Right renal pelvis (tissue), 4 donors: ENCODE data around the gene TMEM252. TPM values are rescaled to one million over a fixed set of nuclear protein-coding genes. Genes with fewer than 3 reads are reported as not detected.

Experiments
- DNase-seq, 4 donors: peaks; one replicate each; pipeline ENCODE4 v3.0.0-alpha.2; 2013; ENCODE audit warnings: low read depth in 4 of 4, low spot score in 3 of 4, missing footprints in 1 of 4
- polyA plus RNA-seq, 4 donors: library from polyadenylated mRNA; unstranded; fragments of 120-200 nt; gene quantifications; one replicate each; pipeline ENCODE4 v1.2.1, GENCODE V29; 2013; ENCODE audit not compliant: insufficient read length in 4 of 4

TMEM252 gene, protein sequence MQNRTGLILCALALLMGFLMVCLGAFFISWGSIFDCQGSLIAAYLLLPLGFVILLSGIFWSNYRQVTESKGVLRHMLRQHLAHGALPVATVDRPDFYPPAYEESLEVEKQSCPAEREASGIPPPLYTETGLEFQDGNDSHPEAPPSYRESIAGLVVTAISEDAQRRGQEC
- polyA plus RNA-seq, result 10 to 100 TPM in 1 of 4 donors, 1 to 10 TPM in 3; 5.1 to 13.5 (median 9.2) TPM

DNA sequence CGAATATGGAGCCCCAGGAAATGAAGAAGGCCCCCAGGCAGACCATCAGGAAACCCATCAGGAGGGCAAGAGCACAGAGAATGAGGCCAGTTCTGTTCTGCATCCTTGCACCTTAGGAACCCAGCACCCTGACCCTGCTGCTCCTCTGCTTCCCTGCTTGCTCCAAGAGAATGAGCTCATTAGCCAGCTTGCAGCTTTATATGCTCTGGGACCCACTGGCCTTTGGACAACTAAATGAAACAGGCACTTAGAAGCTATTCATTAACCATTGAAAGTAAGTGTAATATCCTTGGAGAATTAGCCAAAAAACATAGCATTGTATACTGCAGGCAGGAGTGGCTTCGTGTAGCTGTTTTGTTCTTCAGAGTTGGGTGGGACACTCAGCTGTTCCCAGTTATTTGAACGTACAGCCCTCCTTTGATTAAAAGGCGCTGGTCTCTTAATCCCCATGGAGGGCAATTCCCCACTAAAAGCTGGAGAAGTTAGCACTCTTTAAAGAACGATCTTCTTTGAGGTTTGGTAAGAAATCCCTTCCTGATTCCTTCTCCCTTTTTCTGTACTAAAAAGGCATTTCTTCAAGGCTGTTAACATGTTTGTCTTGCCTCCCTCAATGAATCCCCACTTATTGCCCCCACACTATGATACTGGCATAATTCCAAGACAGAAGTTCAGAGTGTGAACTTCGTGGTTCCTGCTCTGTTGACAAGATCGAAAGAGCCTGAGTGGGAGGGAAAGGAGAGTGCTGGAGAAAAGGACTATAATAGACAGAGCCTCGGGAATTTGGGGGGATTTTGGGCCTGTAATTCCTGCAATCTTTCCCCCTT, at the start of gene TMEM252:
TSS of gene TMEM252 (minus strand) at position 172 of the 824 bp plus-strand sequence. CDS start at position 103, 69 bp downstream.
- DNase-seq, result no peak

DNA sequence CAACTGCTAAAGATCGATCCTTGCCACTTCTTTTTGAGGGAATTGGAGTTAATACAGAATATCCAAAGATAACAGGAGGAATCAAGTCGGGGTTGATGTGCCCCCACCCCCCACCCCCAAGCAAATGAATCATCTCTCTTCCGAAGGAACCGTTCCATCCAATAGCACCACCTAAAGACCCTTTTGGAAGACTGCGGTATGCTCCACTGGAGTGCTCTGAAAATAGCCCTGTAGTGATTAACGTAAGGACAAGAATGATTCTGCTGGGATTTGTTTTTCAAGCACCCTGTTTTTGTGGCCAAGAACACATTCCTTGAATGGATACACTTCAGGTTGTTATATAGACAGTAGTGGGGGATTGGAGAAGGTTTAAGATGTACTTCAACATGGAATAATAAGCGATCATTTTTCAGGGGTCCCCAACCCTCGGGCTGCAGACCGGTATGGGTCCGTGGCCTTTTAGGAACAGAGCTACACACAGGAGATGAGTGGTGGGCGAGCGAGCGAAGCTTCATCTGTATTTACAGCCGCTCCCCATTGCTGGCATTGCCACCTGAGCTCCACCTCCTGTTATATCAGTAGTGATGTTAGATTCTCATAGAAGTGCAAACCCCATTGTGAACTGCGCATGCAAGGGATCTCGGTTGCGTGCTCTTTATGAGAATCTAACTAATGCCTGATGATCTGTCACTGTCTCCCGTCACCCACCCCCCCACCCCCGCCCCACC, 44.5 kb upstream of the TMEM252 start:
- DNase-seq, result no peak

DNA sequence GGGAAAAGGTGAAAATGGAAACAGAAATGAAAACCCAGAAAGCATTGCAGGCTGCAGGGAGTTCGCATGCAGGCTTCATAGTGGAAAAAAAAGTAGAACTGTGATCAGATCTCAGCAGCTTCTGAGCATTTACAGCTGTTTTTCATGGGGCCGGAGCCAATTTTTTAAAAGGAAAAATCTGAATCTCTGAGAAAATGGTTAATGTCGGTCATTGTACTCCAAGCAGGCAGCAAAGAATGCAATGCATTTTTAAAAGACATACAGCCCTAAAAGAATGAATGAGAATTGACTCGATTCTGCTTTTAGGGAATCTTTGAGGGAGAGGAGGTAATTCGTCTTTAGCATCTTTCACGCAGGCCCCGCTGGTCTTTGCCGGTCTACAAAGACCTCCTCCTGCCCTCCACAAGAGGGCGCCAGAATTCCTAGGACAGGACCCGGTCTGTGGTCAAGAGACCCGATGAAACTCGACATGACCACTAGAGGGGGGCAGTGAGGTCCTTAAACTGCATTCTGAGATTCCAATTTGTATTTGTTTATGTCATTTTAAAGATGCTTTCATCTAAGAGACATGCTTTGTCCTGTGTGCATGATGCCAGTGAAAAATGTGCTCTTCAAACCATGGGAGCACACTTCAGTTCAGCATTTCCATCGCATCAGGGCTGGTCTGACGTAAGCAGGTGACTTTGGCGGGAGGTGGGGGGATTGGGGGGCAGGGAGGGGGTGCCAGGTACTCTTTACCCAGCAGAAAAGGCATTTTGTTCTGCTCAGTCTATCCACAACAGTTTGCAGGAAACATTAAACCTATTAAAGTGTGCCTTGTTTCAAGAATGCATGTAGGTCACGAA, 43.7 kb upstream of the TMEM252 start:
- peak; percentile 89 to 91 (median 90) for DNase-seq

DNA sequence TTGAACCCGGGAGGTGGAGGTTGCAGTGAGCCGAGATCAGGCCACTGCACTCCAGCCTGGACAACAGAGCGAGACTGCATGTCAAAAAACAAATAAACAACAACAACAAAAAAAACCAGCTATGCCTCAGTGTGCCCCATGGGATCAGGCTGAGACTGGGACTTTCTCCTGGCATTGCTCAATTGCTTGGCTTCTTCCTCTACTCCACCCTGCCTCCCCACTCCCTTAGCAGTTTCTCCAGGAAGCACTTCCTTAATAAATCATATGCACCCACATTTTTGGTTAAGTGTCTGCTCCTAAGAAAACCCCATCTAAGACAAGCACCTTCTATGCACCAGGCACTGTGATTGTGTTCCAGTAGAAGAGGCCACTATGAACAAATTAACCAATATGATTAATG, 41.0 kb upstream of the TMEM252 start:
- no peak for DNase-seq

DNA sequence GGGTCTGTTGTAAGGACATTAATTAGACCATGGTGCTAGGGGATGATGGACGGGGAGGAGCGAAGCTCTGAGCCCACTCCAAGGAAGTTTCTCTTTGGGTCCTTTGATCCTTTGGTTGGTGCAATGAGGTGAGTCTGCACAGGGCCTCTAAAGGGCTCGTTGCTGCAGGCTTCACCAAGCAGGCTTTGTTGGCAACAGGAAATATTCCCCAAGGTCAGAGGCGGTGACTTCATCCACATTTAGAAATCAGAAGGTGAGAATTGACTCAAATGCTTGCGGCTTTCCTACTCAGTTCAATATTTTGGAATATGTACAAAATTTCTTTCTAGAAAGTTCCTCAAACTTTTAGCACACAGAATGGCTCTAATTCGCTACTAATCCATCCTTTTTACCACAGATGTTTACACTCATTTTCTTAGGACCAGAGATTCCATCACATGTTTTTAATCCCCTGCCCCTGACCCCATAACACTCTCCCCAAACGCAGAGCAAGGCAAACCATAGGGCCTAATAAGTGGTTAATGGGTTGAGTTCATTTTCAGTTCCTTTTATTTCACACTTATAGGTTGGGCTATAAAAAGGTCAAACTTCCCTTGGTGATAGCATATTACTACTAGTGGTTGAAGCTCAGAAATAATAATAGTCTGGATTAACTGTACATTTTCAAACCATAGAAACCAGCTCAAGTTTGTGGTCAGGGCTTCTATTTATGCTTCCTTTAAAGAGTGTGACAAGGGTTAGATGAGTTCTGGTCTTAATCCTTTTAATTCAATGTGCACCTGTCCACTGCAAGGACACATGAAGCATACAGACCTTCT, 37.3 kb upstream of the TMEM252 start:
- no peak for DNase-seq

DNA sequence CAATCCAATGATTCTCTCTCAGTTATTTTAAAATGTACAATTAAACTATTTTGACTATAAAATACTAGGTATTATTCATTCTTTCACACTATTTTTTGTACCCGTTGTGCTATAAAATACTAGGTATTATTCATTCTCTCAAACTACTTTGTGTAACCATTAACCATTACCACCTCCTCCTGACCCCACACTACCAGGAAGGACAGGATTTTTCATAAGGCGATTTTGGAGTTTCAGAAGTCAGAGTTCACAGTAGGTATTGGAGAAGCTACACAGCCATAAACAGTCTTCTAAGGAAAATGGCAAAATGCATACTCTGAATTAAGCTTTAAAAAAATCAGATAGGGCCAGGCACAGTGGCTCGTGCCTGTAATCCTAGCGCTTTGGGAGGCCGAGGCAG, 35.1 kb upstream of the TMEM252 start:
- no peak for DNase-seq

DNA sequence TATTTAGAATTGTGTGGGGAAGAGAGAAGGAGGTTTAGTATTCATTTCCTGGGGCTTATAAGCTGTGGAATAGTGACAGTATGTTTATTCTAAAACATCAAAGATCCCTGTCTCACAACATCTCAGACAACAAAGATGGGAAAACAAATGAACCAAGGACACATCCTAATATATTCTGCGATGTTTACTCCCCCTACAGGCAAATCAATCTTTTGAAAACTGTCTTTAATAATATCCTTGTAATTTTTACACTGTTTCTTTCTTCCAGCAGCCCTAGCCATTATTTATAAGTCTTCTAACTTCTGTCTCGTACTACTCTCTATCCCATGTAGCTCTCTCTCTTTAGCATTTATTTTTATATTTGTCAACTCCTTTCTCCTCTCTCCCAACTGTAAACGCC, 33.5 kb upstream of the TMEM252 start:
- no peak for DNase-seq

DNA sequence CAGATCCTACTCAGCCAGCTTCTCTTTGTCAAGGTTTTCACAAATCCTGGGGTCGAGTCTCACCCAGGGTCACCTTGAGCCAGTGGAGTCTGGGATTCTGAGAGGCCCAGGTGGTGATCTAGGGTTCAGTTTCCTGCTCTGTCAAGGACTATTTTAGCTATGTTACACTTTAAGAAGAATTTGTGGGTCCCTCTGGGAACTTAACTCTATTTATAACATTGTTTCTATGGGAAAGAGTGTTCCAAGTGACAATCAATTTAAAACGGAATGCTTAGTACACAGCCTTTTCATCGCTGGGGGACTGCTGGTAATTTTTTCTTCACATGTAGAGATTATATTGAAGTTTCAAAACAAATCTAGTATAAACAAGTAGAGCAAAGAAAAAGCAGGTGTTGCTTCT, 26.9 kb upstream of the TMEM252 start:
- no peak for DNase-seq

DNA sequence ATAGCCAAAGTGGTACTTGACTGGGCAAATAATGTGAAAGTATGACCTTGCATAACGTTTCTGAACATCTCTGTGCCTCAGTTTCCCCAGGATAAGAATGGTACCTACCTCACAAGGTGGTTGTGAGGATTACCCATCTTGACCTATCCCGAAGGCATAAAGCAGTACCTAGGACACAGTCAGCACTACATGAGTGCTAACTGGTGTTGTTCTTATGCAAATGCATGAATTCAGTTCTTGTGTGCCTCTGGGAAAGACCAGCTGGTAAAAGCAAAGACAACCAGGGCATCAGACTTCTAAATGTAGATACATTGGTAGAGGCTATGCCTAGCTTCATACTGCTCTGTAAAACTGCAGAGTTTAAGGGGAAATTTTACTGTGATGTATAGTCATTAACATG, 21.8 kb upstream of the TMEM252 start:
- DNase-seq, result no peak

DNA sequence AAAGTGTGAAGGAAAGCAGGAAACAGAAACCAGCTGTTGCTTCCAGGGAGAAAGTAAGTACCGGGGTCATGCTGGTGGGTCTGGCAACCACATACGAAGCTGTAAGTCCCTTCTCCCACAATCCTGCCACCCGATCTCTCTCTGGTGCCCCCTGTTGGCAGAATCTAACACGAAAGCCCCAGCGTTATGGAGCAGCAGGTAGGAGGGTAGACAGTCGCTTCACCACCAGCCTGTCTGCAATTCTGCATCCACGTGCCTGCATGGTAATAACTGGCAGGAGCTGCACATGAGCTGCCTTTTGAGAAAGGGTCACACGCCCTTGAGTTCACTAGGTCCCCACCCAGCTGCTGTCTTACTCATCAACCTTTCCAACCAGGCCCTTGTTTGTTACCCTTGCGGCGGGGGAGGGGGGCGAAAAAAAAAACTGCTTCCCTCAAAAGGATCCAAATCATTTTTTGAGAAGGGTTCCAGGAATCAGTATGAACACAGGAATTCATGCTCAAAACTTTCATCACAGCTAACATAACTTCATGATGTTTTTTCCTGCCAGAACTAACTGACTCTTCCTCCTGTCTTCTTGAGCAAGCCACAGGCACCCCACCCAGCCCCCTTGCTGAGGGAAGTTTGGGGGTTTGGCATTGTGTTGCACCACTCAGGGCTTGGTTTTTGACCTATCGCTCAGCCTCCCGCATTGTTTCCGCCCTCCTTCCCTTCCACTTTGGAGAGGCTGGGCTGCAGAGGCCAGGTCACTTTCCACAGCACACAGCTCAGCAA, 19.6 kb upstream of the TMEM252 start:
- DNase-seq, result no peak

DNA sequence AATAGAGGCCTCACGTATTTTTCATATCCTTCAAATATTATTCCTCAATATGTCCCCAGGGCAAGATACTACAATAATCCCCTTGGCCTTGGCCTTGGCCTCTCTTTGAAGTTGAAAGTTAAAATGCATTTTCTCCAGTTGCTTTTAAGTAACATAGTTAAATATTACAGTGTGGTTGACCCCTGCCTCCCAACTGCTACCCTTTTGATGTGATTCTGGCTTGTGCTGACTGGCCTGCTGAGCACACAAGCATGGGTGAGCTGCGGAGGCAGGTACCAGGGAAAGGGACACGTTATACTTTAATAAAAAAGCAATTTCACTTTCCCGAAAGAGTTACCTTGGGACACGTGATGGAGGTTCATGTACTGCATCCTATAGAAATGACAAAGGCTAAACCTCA, 17.9 kb upstream of the TMEM252 start:
- DNase-seq, result no peak

DNA sequence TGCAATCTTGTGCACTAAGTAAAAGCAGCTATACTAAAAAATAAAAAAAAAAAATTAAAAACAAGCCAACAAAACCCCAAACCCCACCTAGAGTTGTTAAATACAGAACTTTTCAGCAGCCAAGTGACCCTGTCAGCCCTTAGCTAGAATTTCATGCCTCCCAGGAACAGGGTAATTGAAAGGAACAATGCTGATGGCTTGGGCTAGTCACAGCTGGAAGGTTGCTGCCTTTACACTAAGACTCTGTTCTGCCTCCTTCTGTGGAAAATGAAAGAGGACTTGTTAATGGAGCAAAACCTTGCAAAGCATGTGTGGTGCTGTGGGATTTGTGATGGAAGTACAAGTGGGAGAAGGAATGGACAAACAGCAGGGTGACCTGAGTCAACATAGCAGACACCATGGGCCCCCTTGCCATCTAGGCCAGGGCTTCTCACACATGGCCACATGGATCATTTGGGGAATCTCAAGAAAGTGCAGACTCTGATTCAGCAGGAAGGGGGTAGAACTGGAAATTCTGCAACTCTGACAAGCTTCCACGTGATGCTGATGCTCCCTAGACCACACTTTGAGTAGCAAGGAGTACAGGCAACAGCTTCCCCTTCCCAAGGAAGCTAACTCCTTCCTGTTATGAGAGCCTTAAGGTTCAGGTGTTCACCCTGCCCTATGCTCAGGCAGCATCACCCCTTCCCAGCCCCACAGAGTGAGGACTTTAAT, 14.9 kb upstream of the TMEM252 start:
- DNase-seq, result no peak

DNA sequence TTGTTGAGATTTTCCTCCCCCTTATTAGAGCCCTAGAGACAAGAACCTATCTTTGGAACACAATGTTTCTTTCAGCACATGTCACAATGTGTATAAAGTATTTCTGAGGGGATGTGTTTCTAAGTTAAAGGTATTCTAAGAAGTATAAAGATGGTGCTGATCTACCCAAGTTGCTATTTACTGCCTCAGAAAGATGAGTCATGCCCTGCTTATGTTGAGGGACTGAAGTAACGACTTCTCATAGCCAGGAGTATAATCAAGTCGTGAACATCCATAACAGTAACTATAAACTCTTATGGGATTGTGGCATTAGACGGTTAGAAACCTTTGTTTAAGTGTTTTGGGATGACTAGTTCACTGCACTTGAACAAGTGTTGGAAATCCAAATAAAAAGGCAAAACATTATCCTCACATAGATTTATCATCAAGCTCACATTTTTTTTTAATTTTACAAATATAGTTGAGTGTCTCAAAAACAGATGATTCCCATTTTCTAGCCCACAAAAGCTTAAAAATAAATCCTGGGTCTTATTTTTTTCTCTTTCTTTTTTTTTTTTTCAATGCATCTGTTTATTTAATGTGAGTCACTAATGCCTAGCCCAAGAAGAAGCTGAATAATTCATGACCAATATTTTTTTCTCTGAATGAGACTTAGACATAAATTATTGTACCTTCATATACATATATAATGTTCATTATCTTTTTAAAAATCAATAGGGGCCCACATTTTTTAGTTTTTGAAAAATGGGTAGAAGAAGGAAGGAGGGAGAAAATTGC, 12.2 kb upstream of the TMEM252 start:
- DNase-seq, result no peak

DNA sequence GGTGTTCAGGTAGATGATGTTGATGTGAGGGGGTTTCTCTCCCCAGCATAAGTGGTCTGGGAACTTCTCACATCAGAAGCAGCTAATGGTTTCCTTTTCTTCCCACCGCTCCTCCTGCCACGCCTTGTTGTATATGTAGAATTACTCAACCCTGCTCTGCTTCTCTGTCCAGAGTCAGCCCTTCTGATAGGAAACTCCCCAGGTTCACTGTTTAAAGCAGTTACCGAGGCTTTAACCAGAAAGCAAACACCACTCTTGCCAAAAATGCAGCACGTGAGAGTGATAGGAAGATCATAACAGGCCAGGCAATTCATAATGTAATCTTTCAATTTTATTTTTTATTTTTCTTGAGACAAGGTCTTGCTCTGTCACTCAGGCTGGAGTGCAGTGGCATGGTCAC, 10.5 kb upstream of the TMEM252 start:
- no peak for DNase-seq

DNA sequence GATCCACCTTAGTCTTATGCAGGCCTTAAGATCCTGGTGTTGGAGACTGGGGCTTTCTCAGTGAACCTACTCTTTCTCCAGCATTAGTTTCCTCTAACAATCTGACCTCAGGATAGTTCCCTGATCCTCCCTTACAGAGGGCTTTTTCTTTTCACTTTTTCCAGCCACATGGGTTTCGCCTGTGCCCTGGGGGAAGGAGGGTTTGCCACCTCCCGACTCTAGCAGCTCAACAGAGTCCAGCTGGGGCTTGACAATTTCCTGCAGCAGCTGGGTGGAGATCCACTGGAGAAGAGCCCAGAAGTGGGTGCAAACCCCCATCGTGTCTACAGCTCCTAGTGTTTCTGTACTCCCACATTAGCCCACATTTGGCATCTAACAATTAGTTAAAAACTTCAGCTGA, 7.6 kb upstream of the TMEM252 start:
- no peak for DNase-seq

DNA sequence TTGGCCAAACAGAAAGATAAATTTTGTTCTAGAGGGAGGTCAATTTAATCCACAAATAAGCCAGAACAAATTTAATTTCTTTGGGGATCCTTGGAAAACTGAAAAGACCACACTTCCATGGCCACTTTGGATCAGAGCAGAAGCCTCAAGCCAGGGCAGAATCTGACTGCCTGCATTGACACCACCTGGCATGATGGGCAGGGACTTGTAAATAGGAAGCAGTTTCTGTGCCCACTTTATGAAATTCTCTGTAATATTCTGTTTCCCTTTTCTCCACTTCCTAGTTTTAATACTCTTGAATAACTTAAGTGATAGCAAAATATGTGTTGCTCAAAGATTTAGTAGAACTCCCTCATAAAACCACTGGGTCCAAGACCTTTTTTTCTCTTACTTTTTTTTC, 6.7 kb upstream of the TMEM252 start:
- no peak for DNase-seq

DNA sequence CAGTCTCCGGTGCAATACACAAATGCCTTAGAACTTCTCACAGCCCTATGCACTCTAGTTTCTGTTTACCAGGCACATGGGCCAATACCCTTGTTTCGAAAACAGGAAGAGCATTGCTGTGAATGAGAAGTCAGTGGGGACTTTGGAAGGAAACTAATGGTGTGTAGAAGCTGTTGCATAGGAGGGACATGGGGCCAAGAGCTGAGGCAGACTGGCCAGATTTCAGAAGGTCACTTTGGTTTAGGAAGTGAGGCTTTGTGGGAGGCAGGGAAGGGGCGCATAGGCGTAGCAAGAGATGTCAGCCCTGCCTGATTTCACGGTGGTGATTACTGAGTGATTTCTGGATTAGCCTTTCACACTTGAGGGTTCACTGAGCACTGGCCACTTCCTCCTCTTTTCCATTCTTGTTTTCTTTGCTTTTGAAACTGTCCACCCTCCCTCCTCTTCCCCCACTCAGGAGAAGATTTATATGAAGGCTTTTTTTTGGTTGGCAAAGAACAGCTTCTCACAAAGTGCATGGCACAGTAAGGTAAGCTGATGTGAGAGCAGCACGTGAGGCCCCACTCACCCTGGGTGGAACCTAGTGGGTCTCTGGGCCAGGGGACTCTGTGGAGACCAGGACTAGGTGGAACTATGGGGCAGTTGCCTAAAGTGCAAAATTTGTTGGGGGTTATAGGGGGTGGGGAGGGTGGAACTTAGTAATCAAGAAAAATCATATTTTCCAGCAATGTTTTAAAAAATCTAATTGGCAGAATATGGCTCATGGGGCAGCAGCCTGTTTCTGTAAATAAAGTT, 6.1 kb upstream of the TMEM252 start:
- DNase-seq, result peak in 3 of 4 donors; percentile 48 to 75 (median 65)
